Activated naive CD8-positive, alpha-beta T cell treated with anti-CD3 and anti-CD28 coated beads for 36 hours (primary cell): ENCODE data around the gene ZNF575. TPM values are rescaled to one million over a fixed set of nuclear protein-coding genes. Genes with fewer than 3 reads are reported as not detected.
A peak's percentile ranks its signal among the peaks of the same experiment; 100 is the strongest.

Source experiments
- DNase-seq: peaks from one replicate; pipeline ENCODE4 v3.0.0; 2021
- H3K27ac Mint-ChIP-seq: one replicate; pipeline ENCODE4 v1.8.0; 2022; ENCODE audit warnings: mild to moderate bottlenecking, moderate library complexity, mixed read lengths
- H3K27me3 Mint-ChIP-seq: one replicate; pipeline ENCODE4 v1.8.0; 2022; ENCODE audit warnings: mild to moderate bottlenecking, mixed read lengths
- H3K36me3 Mint-ChIP-seq: one replicate; pipeline ENCODE4 v1.8.0; 2021; ENCODE audit warnings: mild to moderate bottlenecking, mixed read lengths
- H3K4me1 Mint-ChIP-seq: one replicate; pipeline ENCODE4 v1.8.0; 2021; ENCODE audit warnings: mixed read lengths
- H3K4me3 Mint-ChIP-seq: one replicate; pipeline ENCODE4 v1.8.0; 2022; ENCODE audit warnings: mild to moderate bottlenecking, moderate library complexity, mixed read lengths
- H3K9me3 Mint-ChIP-seq: one replicate; pipeline ENCODE4 v1.8.0; 2022; ENCODE audit warnings: mixed read lengths
- total RNA-seq, 2 experiments: library from RNA; stranded (reverse); gene quantifications; one replicate each; pipeline ENCODE4 v1.2.3, GENCODE V29; 2021

ZNF575 gene
- total RNA-seq = 1 to 10 TPM; 2.0 to 2.2 TPM

- peak within 1 kb of the TSS; percentile 92 for H3K4me3 Mint-ChIP-seq
- no peaks in the 10 kb centered on the region for H3K9me3 Mint-ChIP-seq
- peak within 1 kb of the TSS; percentile 97 for H3K27ac Mint-ChIP-seq
- no peaks in the 10 kb centered on the region for H3K27me3 Mint-ChIP-seq
- peak; percentile 92 for DNase-seq
- peaks cover 6% of the 10 kb centered on the region for H3K36me3 Mint-ChIP-seq
- peaks cover 16% of the 10 kb centered on the region for H3K4me1 Mint-ChIP-seq
Observed at GRCh38 chr19:43532962-43533545, at the start of gene ZNF575. Gene ZNF575 (plus strand): TSS chr19:43533188. CDS start chr19:43534423, 1,235 bp downstream.

- Mint-ChIP-seq H3K27me3 (no peaks in the 10 kb centered on the region), H3K27ac (no peak overlapping the region), H3K36me3 (peaks cover 2% of the 10 kb centered on the region), H3K4me1 (no peaks in the 10 kb centered on the region), H3K4me3 (no peak overlapping the region), H3K9me3 (no peaks in the 10 kb centered on the region)
- no peak for DNase-seq
Observed at GRCh38 chr19:43483281-43483680, 49.7 kb upstream of the ZNF575 start.

- Mint-ChIP-seq H3K27ac (no peak overlapping the region), H3K4me1 (peaks cover 10% of the 10 kb centered on the region), H3K9me3 (no peaks in the 10 kb centered on the region), H3K36me3 (peaks cover 4% of the 10 kb centered on the region), H3K4me3 (no peak overlapping the region), H3K27me3 (no peaks in the 10 kb centered on the region)
- DNase-seq = no peak
Observed at GRCh38 chr19:43485951-43486350, 47.0 kb upstream of the ZNF575 start.

GRCh38 chr19:43486412-43486811 lies 46.6 kb upstream of the ZNF575 start:
- H3K27me3 Mint-ChIP-seq = no peaks in the 10 kb centered on the region
- no peaks in the 10 kb centered on the region for H3K9me3 Mint-ChIP-seq
- H3K4me3 Mint-ChIP-seq = no peak overlapping the region
- no peak for DNase-seq
- peaks cover 4% of the 10 kb centered on the region for H3K36me3 Mint-ChIP-seq
- peaks cover 10% of the 10 kb centered on the region for H3K4me1 Mint-ChIP-seq
- no peak overlapping the region for H3K27ac Mint-ChIP-seq

- H3K27ac Mint-ChIP-seq = no peak overlapping the region
- H3K4me1 Mint-ChIP-seq = peaks cover 10% of the 10 kb centered on the region
- no peak for DNase-seq
- no peaks in the 10 kb centered on the region for H3K27me3 Mint-ChIP-seq
- H3K4me3 Mint-ChIP-seq = no peak overlapping the region
- no peaks in the 10 kb centered on the region for H3K9me3 Mint-ChIP-seq
- H3K36me3 Mint-ChIP-seq = peaks cover 4% of the 10 kb centered on the region
Observed at GRCh38 chr19:43488179-43488578, 44.8 kb upstream of the ZNF575 start.

GRCh38 chr19:43489310-43489709 lies 43.7 kb upstream of the ZNF575 start:
- Mint-ChIP-seq H3K36me3 (peaks cover 4% of the 10 kb centered on the region), H3K4me1 (peaks cover 10% of the 10 kb centered on the region), H3K27me3 (no peaks in the 10 kb centered on the region), H3K9me3 (no peaks in the 10 kb centered on the region), H3K27ac (no peak overlapping the region), H3K4me3 (no peak overlapping the region)
- no peak for DNase-seq

GRCh38 chr19:43489979-43490599 lies 42.9 kb upstream of the ZNF575 start:
- H3K36me3 Mint-ChIP-seq = peaks cover 4% of the 10 kb centered on the region
- no peaks in the 10 kb centered on the region for H3K27me3 Mint-ChIP-seq
- no peaks in the 10 kb centered on the region for H3K9me3 Mint-ChIP-seq
- H3K4me1 Mint-ChIP-seq = peaks cover 10% of the 10 kb centered on the region
- DNase-seq = no peak
- H3K4me3 Mint-ChIP-seq = no peak overlapping the region
- no peak overlapping the region for H3K27ac Mint-ChIP-seq

GRCh38 chr19:43490759-43491158 lies 42.2 kb upstream of the ZNF575 start:
- Mint-ChIP-seq H3K36me3 (peaks cover 4% of the 10 kb centered on the region), H3K27ac (no peak overlapping the region), H3K4me3 (no peak overlapping the region), H3K4me1 (peaks cover 10% of the 10 kb centered on the region), H3K9me3 (no peaks in the 10 kb centered on the region), H3K27me3 (no peaks in the 10 kb centered on the region)
- no peak for DNase-seq

- Mint-ChIP-seq H3K27ac (no peak overlapping the region), H3K36me3 (peaks cover 4% of the 10 kb centered on the region), H3K4me1 (peaks cover under 1% of the 10 kb centered on the region), H3K4me3 (no peak overlapping the region), H3K9me3 (no peaks in the 10 kb centered on the region), H3K27me3 (no peaks in the 10 kb centered on the region)
- no peak for DNase-seq
Observed at GRCh38 chr19:43495082-43495481, 37.9 kb upstream of the ZNF575 start.

GRCh38 chr19:43496960-43497359 lies 36.0 kb upstream of the ZNF575 start:
- H3K9me3 Mint-ChIP-seq = no peaks in the 10 kb centered on the region
- H3K27me3 Mint-ChIP-seq = no peaks in the 10 kb centered on the region
- H3K4me3 Mint-ChIP-seq = no peak overlapping the region
- no peak overlapping the region for H3K27ac Mint-ChIP-seq
- DNase-seq = no peak
- peaks cover 2% of the 10 kb centered on the region for H3K4me1 Mint-ChIP-seq
- peaks cover 6% of the 10 kb centered on the region for H3K36me3 Mint-ChIP-seq

GRCh38 chr19:43498233-43498842 lies 34.6 kb upstream of the ZNF575 start:
- Mint-ChIP-seq H3K4me3 (no peak overlapping the region), H3K27me3 (no peaks in the 10 kb centered on the region), H3K4me1 (peaks cover 12% of the 10 kb centered on the region), H3K9me3 (no peaks in the 10 kb centered on the region), H3K27ac (no peak overlapping the region), H3K36me3 (peaks cover 12% of the 10 kb centered on the region)
- no peak for DNase-seq

- Mint-ChIP-seq H3K27ac (no peak overlapping the region), H3K4me3 (no peak overlapping the region), H3K36me3 (peaks cover 12% of the 10 kb centered on the region), H3K27me3 (no peaks in the 10 kb centered on the region), H3K4me1 (peaks cover 15% of the 10 kb centered on the region), H3K9me3 (no peaks in the 10 kb centered on the region)
- no peak for DNase-seq
Observed at GRCh38 chr19:43499042-43499441, 33.9 kb upstream of the ZNF575 start.

GRCh38 chr19:43501661-43502418 lies 31.1 kb upstream of the ZNF575 start:
- Mint-ChIP-seq H3K4me3 (no peak overlapping the region), H3K9me3 (no peaks in the 10 kb centered on the region), H3K4me1 (peaks cover 22% of the 10 kb centered on the region), H3K27me3 (no peaks in the 10 kb centered on the region), H3K27ac (no peak overlapping the region), H3K36me3 (peaks cover 14% of the 10 kb centered on the region)
- no peak for DNase-seq

- peak overlapping the region; percentile 43 for H3K27ac Mint-ChIP-seq
- DNase-seq = no peak
- peak overlapping the region; percentile 94 for H3K4me3 Mint-ChIP-seq
Observed at GRCh38 chr19:43502419-43502976, 30.5 kb upstream of the ZNF575 start.

More at GRCh38 chr19:43502419-43502976, 30.5 kb upstream of the ZNF575 start:
- Mint-ChIP-seq H3K27me3 (no peaks in the 10 kb centered on the region), H3K9me3 (no peaks in the 10 kb centered on the region), H3K36me3 (peaks cover 14% of the 10 kb centered on the region), H3K4me1 (peaks cover 22% of the 10 kb centered on the region)
